ENCODE measurements around the gene STK24.

DNA sequence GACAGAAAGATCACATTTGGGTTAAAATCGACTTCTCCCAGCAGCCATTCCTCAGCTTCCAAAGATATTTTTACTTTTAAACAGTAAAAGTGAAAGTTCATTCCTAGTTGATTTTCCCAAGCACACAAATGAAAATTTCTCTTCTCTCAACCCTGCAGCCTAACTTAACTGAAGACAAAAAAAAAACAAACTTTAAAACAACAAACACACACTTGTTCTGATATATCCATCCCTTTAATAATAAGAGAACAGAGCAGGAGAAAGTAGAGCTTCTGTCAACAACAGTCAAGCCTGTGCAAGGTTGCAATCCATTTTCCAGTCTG lies 72.9 kb downstream of the STK24 start:
- TF ChIP-seq, protein P1, sequence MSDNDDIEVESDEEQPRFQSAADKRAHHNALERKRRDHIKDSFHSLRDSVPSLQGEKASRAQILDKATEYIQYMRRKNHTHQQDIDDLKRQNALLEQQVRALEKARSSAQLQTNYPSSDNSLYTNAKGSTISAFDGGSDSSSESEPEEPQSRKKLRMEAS (IDR thresholded peaks at IDR 0.05) = no peak
- TF ChIP-seq, protein P2, sequence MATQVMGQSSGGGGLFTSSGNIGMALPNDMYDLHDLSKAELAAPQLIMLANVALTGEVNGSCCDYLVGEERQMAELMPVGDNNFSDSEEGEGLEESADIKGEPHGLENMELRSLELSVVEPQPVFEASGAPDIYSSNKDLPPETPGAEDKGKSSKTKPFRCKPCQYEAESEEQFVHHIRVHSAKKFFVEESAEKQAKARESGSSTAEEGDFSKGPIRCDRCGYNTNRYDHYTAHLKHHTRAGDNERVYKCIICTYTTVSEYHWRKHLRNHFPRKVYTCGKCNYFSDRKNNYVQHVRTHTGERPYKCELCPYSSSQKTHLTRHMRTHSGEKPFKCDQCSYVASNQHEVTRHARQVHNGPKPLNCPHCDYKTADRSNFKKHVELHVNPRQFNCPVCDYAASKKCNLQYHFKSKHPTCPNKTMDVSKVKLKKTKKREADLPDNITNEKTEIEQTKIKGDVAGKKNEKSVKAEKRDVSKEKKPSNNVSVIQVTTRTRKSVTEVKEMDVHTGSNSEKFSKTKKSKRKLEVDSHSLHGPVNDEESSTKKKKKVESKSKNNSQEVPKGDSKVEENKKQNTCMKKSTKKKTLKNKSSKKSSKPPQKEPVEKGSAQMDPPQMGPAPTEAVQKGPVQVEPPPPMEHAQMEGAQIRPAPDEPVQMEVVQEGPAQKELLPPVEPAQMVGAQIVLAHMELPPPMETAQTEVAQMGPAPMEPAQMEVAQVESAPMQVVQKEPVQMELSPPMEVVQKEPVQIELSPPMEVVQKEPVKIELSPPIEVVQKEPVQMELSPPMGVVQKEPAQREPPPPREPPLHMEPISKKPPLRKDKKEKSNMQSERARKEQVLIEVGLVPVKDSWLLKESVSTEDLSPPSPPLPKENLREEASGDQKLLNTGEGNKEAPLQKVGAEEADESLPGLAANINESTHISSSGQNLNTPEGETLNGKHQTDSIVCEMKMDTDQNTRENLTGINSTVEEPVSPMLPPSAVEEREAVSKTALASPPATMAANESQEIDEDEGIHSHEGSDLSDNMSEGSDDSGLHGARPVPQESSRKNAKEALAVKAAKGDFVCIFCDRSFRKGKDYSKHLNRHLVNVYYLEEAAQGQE (IDR thresholded peaks at IDR 0.05; ENCODE audit: low read depth) = no peak
- TF ChIP-seq TEAD4 (IDR thresholded peaks at IDR 0.05) (no peak), TAF1 (IDR thresholded peaks at IDR 0.05; ENCODE audit: low read depth) (no peak), NFIC (IDR thresholded peaks at IDR 0.05) (no peak), CREB1 (IDR thresholded peaks at IDR 0.05; ENCODE audit: low read depth) (no peak), YY1 (IDR thresholded peaks at IDR 0.05; ENCODE audit: low read depth) (no peak), EP300 (IDR thresholded peaks at IDR 0.05; ENCODE audit: borderline replicate concordance) (no peak), ZBTB7A (IDR thresholded peaks at IDR 0.05; ENCODE audit: low read depth) (no peak)
